Measurements from ENCODE around the gene GCGR. TPM values are rescaled to one million over a fixed set of nuclear protein-coding genes. Genes with fewer than 3 reads are reported as not detected.

Gene GCGR
- total RNA-seq, 1 donor from 2014 or later, result not detected

Other genes with a start within 250 kb of the GCGR start
- gene NPLOC4, start 167.0 kb upstream of the GCGR start, total RNA-seq, result 107 TPM
- 0.30 TPM for gene TSPAN10, start 167.0 kb upstream of the GCGR start, total RNA-seq
- gene PDE6G, start 147.6 kb upstream of the GCGR start, total RNA-seq, result not detected
- gene OXLD1, start 137.5 kb upstream of the GCGR start, total RNA-seq, result 17.9 TPM
- 8.2 TPM for gene CCDC137, start 137.4 kb upstream of the GCGR start, total RNA-seq
- 19.1 TPM for gene ARL16, start 120.4 kb upstream of the GCGR start, total RNA-seq
- 56.2 TPM for gene HGS, start 120.1 kb upstream of the GCGR start, total RNA-seq
- 117 TPM for gene MRPL12, start 100.8 kb upstream of the GCGR start, total RNA-seq
- 6.3 TPM for gene SLC25A10, start 91.9 kb upstream of the GCGR start, total RNA-seq
- gene MCRIP1, start 29.1 kb downstream of the GCGR start, total RNA-seq, result 102 TPM
- gene PPP1R27, start 30.9 kb downstream of the GCGR start, total RNA-seq, result 0.32 TPM
- gene P4HB, start 56.4 kb downstream of the GCGR start, total RNA-seq, result 371 TPM
- gene ARHGDIA, start 67.2 kb downstream of the GCGR start, total RNA-seq, result 158 TPM
- gene ALYREF, start 87.4 kb downstream of the GCGR start, total RNA-seq, result 40.1 TPM
- 131 TPM for gene ANAPC11, start 87.6 kb downstream of the GCGR start, total RNA-seq
- 0.51 TPM for gene NPB, start 98.1 kb downstream of the GCGR start, total RNA-seq
- 47.1 TPM for gene PCYT2, start 107.2 kb downstream of the GCGR start, total RNA-seq
- 8.3 TPM for gene SIRT7, start 114.0 kb downstream of the GCGR start, total RNA-seq
- 24.4 TPM for gene MAFG, start 123.6 kb downstream of the GCGR start, total RNA-seq
- 7.8 TPM for gene PYCR1, start 133.2 kb downstream of the GCGR start, total RNA-seq
- 4.4 TPM for gene MYADML2, start 143.1 kb downstream of the GCGR start, total RNA-seq
- gene NOTUM, start 157.0 kb downstream of the GCGR start, total RNA-seq, result 0.38 TPM
- 25.5 TPM for gene ASPSCR1, start 173.5 kb downstream of the GCGR start, total RNA-seq
- 22.8 TPM for gene CENPX, start 218.7 kb downstream of the GCGR start, total RNA-seq
- 3.3 TPM for gene LRRC45, start 219.2 kb downstream of the GCGR start, total RNA-seq
- gene RAC3, start 227.5 kb downstream of the GCGR start, total RNA-seq, result 0.65 TPM
- gene DCXR, start 233.5 kb downstream of the GCGR start, total RNA-seq, result 144 TPM
- 21.0 TPM for gene RFNG, start 247.7 kb downstream of the GCGR start, total RNA-seq
- gene GPS1, start 247.7 kb downstream of the GCGR start, total RNA-seq, result 67.4 TPM